ENCODE results near the gene CPED1. TPM values are rescaled to one million over a fixed set of nuclear protein-coding genes. Genes with fewer than 3 reads are reported as not detected.

The CPED1 gene
- polyA plus RNA-seq, 6 donors from 2014 or later, result 0.16 to 1.2 (median 0.39) TPM

GRCh38 chr7:121081327-121081936 is 92.9 kb downstream of the CPED1 start:
- H3K27ac Mint-ChIP-seq, result no peak overlapping the region
- peaks cover 20 to 23% (median 23%) of the 10 kb centered on the region in 3 donors for H3K4me1 Mint-ChIP-seq
- no peak overlapping the region for H3K4me3 Mint-ChIP-seq
- DNase-seq (peak; percentile 23), ATAC-seq (ENCODE audit: low read depth in 2 of 2) (peak; percentile 63 to 76)
- no peaks in the 10 kb centered on the region for H3K9me3 Mint-ChIP-seq
- H3K36me3 Mint-ChIP-seq, result no peaks in the 10 kb centered on the region
- no peaks in the 10 kb centered on the region for H3K27me3 Mint-ChIP-seq

- Mint-ChIP-seq H3K4me3 (no peak overlapping the region), H3K27me3 (no peaks in the 10 kb centered on the region), H3K4me1 (peaks cover 15 to 22% (median 22%) of the 10 kb centered on the region in 3 donors), H3K9me3 (no peaks in the 10 kb centered on the region), H3K36me3 (no peaks in the 10 kb centered on the region), H3K27ac (peak overlapping the region in 2 of 6 donors; percentile 47 to 56)
- no peak for DNase-seq
- ATAC-seq (ENCODE audit: low read depth in 2 of 2), result no peak
These were observed 94.0 kb downstream of the CPED1 start for GRCh38 chr7:121082400-121083101.

GRCh38 chr7:121083138-121083789 is 94.8 kb downstream of the CPED1 start:
- no peaks in the 10 kb centered on the region for H3K27me3 Mint-ChIP-seq
- H3K4me3 Mint-ChIP-seq, result no peak overlapping the region
- peaks cover 15 to 22% (median 17%) of the 10 kb centered on the region in 3 donors for H3K4me1 Mint-ChIP-seq
- no peaks in the 10 kb centered on the region for H3K9me3 Mint-ChIP-seq
- no peak for ATAC-seq (ENCODE audit: low read depth in 2 of 2)
- no peaks in the 10 kb centered on the region for H3K36me3 Mint-ChIP-seq
- H3K27ac Mint-ChIP-seq, result peak overlapping the region in 1 of 6 donors; percentile 47
- DNase-seq, result no peak

- Mint-ChIP-seq H3K27ac (peak overlapping the region in 2 of 6 donors; percentile 19 to 63), H3K36me3 (no peaks in the 10 kb centered on the region), H3K27me3 (no peaks in the 10 kb centered on the region), H3K4me1 (peaks cover 15 to 22% (median 17%) of the 10 kb centered on the region in 3 donors), H3K4me3 (no peak overlapping the region), H3K9me3 (no peaks in the 10 kb centered on the region)
- ATAC-seq (ENCODE audit: low read depth in 2 of 2) (no peak), DNase-seq (no peak)
These were observed 95.3 kb downstream of the CPED1 start for GRCh38 chr7:121083790-121084251.

GRCh38 chr7:121084256-121084655 is 95.7 kb downstream of the CPED1 start:
- Mint-ChIP-seq H3K36me3 (no peaks in the 10 kb centered on the region), H3K4me1 (peaks cover 15 to 22% (median 17%) of the 10 kb centered on the region in 3 donors), H3K9me3 (no peaks in the 10 kb centered on the region), H3K27ac (peak overlapping the region in 1 of 6 donors; percentile 63), H3K27me3 (no peaks in the 10 kb centered on the region), H3K4me3 (no peak overlapping the region)
- no peak for DNase-seq
- ATAC-seq (ENCODE audit: low read depth in 2 of 2), result no peak

GRCh38 chr7:121084748-121085336 is 96.3 kb downstream of the CPED1 start:
- Mint-ChIP-seq H3K9me3 (no peaks in the 10 kb centered on the region), H3K4me3 (no peak overlapping the region), H3K36me3 (no peaks in the 10 kb centered on the region), H3K27me3 (no peaks in the 10 kb centered on the region), H3K27ac (peak overlapping the region in 3 of 6 donors; percentile 17 to 56 (median 39)), H3K4me1 (peaks cover 15 to 22% (median 17%) of the 10 kb centered on the region in 3 donors)
- DNase-seq, result no peak
- ATAC-seq (ENCODE audit: low read depth in 2 of 2), result no peak

GRCh38 chr7:121085922-121086321 is 97.4 kb downstream of the CPED1 start:
- ATAC-seq (ENCODE audit: low read depth in 2 of 2), result peak in 1 of 2 donors; percentile 23
- Mint-ChIP-seq H3K9me3 (no peaks in the 10 kb centered on the region), H3K27ac (peak overlapping the region in 2 of 6 donors; percentile 17 to 83), H3K4me1 (peaks cover 15 to 22% (median 17%) of the 10 kb centered on the region in 3 donors), H3K4me3 (no peak overlapping the region), H3K27me3 (no peaks in the 10 kb centered on the region), H3K36me3 (no peaks in the 10 kb centered on the region)
- no peak for DNase-seq

- Mint-ChIP-seq H3K4me1 (peaks cover 11 to 19% (median 17%) of the 10 kb centered on the region in 3 donors), H3K36me3 (no peaks in the 10 kb centered on the region), H3K9me3 (no peaks in the 10 kb centered on the region), H3K27ac (no peak overlapping the region), H3K27me3 (no peaks in the 10 kb centered on the region), H3K4me3 (no peak overlapping the region)
- no peak for ATAC-seq (ENCODE audit: low read depth in 2 of 2)
- no peak for DNase-seq
These were observed 100.4 kb downstream of the CPED1 start for GRCh38 chr7:121088870-121089269.

- Mint-ChIP-seq H3K36me3 (no peaks in the 10 kb centered on the region), H3K4me3 (no peak overlapping the region), H3K4me1 (no peaks in the 10 kb centered on the region), H3K9me3 (no peaks in the 10 kb centered on the region), H3K27ac (peak overlapping the region in 1 of 6 donors; percentile 17), H3K27me3 (no peaks in the 10 kb centered on the region)
- ATAC-seq (ENCODE audit: low read depth in 2 of 2), result no peak
- no peak for DNase-seq
These were observed 106.3 kb downstream of the CPED1 start for GRCh38 chr7:121094829-121095228.

GRCh38 chr7:121097577-121097976 is 109.1 kb downstream of the CPED1 start:
- H3K9me3 Mint-ChIP-seq, result no peaks in the 10 kb centered on the region
- H3K27ac Mint-ChIP-seq, result no peak overlapping the region
- DNase-seq, result no peak
- H3K4me3 Mint-ChIP-seq, result no peak overlapping the region
- no peak for ATAC-seq (ENCODE audit: low read depth in 2 of 2)
- H3K36me3 Mint-ChIP-seq, result no peaks in the 10 kb centered on the region
- no peaks in the 10 kb centered on the region for H3K27me3 Mint-ChIP-seq
- peaks cover 0 to 3% (median 2%) of the 10 kb centered on the region in 3 donors for H3K4me1 Mint-ChIP-seq

- H3K27ac Mint-ChIP-seq, result no peak overlapping the region
- H3K36me3 Mint-ChIP-seq, result no peaks in the 10 kb centered on the region
- H3K27me3 Mint-ChIP-seq, result no peaks in the 10 kb centered on the region
- DNase-seq (no peak), ATAC-seq (ENCODE audit: low read depth in 2 of 2) (no peak)
- peaks cover 0 to 3% (median 2%) of the 10 kb centered on the region in 3 donors for H3K4me1 Mint-ChIP-seq
- no peaks in the 10 kb centered on the region for H3K9me3 Mint-ChIP-seq
- no peak overlapping the region for H3K4me3 Mint-ChIP-seq
These were observed 111.1 kb downstream of the CPED1 start for GRCh38 chr7:121099572-121099971.

GRCh38 chr7:121101083-121101482 is 112.6 kb downstream of the CPED1 start:
- no peak for ATAC-seq (ENCODE audit: low read depth in 2 of 2)

GRCh38 chr7:121101621-121102020 is 113.1 kb downstream of the CPED1 start:
- DNase-seq, result no peak
- Mint-ChIP-seq H3K4me3 (no peak overlapping the region), H3K9me3 (no peaks in the 10 kb centered on the region), H3K4me1 (peaks cover 0 to 3% (median 2%) of the 10 kb centered on the region in 3 donors), H3K36me3 (no peaks in the 10 kb centered on the region), H3K27me3 (no peaks in the 10 kb centered on the region), H3K27ac (peak overlapping the region in 1 of 6 donors; percentile 33)
- no peak for ATAC-seq (ENCODE audit: low read depth in 2 of 2)

More at GRCh38 chr7:121101083-121101482, 112.6 kb downstream of the CPED1 start:
- no peaks in the 10 kb centered on the region for H3K9me3 Mint-ChIP-seq
- peaks cover 0 to 3% (median 2%) of the 10 kb centered on the region in 3 donors for H3K4me1 Mint-ChIP-seq
- no peaks in the 10 kb centered on the region for H3K36me3 Mint-ChIP-seq
- H3K27me3 Mint-ChIP-seq, result no peaks in the 10 kb centered on the region
- H3K4me3 Mint-ChIP-seq, result no peak overlapping the region
- H3K27ac Mint-ChIP-seq, result no peak overlapping the region
- no peak for DNase-seq
